ENCODE data around the gene LIPF.

DNA sequence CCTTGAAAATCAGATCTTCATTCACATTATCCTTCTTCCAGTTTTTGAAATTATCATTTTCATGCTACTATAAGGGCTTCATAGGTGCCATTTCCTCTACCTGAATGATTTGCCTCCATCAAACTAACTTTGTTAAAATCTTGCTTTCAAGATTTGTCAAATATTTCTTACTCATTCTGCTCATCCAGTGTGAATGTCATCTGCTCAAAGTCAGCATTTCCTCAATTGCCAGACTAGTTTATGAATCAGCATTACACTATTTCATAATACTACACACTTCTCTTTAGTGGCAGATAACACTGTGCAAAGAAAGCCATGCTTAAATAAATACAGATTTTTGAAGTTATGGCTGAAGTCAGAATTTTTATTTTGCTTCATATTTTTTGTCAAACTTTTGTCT is 21.3 kb upstream of the LIPF start:
- TF ChIP-seq, protein P1, sequence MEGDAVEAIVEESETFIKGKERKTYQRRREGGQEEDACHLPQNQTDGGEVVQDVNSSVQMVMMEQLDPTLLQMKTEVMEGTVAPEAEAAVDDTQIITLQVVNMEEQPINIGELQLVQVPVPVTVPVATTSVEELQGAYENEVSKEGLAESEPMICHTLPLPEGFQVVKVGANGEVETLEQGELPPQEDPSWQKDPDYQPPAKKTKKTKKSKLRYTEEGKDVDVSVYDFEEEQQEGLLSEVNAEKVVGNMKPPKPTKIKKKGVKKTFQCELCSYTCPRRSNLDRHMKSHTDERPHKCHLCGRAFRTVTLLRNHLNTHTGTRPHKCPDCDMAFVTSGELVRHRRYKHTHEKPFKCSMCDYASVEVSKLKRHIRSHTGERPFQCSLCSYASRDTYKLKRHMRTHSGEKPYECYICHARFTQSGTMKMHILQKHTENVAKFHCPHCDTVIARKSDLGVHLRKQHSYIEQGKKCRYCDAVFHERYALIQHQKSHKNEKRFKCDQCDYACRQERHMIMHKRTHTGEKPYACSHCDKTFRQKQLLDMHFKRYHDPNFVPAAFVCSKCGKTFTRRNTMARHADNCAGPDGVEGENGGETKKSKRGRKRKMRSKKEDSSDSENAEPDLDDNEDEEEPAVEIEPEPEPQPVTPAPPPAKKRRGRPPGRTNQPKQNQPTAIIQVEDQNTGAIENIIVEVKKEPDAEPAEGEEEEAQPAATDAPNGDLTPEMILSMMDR (IDR thresholded peaks at IDR 0.05): no peak
- TF ChIP-seq EZH2phosphoT487 (IDR thresholded peaks at IDR 0.05) (no peak), EZH2 (IDR thresholded peaks at IDR 0.05) (no peak)
